Stimulated activated CD8-positive, alpha-beta memory T cell treated with anti-CD3 and anti-CD28 coated beads, Interleukin-2, amount 100 ng/mL, for 48 hours (primary cell): ENCODE results near the gene TTC7B.

Experiments used
- DNase-seq, 2 donors: peaks; one replicate each; pipeline ENCODE4 v3.0.0-alpha.2; 2020; ENCODE audit warnings: low read depth in 2 of 2

Gene TTC7B

DNA sequence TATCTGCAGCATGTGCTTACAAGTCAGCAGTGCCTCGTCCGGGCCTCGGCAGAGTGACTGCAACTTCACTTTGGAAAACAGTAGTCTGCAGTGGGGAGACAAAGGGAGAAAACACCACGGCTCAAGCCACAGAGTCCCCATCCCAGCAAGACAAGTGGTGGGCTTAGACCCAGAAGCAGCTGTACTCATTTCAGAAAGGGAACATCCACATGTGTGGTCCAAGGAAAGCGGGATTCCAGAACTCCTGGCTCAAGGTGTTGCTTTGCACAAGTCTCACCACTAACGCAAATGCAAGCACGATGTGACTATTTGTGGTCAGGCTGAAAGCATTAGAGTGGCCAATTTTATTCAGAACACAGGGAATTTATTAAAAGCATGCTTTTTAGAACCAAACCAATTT, 198.3 kb downstream of the TTC7B start:
- DNase-seq = no peak

DNA sequence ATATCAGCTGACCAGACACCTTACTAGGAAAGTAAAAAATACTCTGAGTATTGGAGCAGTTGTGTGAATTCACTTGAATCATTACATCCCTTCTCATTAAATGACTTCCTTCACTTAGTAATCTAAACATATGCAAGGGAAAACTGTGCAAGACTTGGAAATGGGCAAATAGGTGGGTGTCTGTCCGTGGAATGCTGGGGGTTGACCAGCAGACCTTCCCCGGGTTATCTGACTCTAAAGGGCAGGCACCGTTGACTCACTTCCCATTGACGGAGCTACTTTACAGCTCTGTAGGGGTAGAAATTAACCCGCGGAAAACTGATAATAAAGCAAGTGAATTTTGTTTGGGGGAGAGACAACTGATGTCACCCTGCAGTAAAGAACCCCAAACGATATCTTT, 199.3 kb downstream of the TTC7B start:
- no peak for DNase-seq

DNA sequence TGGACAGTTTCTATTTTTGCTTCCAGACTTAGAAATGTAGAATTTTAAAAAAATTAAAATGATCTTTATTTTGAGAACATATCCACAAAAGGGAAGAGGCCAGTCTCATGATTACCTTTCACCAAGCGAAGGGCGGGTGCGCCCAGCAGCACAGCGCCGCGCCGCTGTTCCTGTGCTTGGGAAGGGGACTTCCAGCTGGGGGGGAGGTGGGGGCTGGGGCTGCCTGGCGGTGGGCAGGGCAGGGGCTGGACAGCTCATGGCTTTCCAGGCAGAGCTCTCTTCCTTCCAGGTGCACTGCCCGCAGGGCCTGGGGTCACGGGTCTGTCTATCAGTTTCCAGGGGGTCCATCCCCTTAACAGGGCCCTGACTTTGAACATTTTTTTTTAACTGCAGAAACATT, 199.9 kb downstream of the TTC7B start:
- DNase-seq = no peak

DNA sequence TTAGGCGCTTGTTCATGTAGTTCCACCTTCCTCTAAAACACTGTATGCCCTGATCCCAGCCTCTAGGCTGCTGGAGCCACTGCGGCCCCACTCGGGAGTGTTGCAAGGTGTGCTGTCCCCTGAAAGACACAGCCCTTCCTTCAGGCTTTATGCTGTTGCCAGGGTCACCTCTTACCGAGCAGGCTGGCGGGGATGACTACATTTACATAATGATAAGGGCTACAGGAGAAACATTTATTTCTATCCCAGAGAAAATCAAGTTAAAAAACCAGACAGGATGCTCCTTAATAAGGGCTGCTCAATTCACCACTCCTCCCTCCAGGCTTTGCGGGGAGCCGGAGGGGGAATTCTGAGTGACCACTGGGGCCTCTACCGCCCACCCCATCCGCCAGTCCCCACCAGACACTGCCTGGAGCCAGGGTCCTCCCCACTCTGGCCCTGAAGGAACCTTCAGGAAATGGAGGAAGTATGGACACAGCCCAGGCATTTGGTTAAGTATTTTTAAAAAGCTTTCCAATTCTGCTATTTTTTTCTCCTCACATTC, 200.6 kb downstream of the TTC7B start:
- no peak for DNase-seq

DNA sequence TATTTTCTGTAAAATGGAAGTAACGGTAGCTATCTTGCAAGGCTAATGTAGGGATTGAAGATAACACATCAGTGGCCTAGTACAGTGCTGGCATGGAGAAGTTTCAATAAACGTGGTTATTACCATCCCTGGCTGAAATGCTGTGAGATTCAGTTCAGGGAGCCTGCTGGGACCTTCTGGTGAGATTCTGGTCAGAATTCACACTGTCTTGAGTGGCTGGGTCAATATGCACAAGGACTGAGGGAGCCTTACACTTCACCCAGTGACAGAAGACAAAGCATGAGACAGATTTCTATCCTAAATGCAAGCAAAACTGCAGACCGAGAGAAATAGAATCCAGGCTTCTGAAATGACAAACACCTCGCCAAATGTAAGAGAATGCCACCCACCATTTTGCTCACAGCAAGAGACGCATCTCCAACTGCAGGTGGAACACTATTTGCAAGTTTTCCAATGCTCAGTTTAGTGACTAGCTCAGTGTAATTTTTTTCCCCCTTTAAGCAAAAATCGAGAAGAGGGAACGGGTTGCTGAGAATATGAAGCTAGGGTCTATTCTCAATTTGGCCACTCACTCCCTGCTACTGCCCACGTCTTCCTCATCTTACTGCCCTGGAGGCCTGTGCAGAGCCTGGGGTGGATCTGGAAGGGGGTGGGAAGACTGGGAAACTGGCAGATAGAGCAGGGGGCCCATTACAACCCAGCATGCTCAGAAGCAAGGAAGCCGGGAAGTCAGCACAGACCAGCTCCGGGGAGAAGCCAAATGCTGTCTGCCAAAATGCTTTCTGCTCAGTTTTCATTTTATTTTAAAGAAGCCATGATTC, 201.3 kb downstream of the TTC7B start:
- DNase-seq = no peak

DNA sequence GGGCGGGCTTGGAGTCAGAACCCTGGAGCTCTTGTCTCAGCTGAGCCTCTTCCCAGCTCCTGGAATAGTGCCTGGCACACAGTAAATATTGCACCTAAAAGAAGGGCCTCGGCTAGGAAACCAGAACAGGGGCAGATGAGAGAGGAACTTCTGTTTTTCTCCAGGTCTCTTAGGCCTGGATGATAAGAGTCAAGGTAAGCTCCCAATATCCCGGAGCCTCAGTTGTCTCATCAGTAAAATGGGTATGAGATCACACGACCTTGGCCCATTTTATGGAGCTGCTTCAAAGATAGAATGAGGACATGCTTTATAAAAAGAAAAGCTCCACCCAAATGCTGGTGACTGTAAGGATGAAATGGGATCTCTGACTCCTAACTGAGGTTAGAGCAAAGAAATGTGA, 202.2 kb downstream of the TTC7B start:
- DNase-seq = no peak

DNA sequence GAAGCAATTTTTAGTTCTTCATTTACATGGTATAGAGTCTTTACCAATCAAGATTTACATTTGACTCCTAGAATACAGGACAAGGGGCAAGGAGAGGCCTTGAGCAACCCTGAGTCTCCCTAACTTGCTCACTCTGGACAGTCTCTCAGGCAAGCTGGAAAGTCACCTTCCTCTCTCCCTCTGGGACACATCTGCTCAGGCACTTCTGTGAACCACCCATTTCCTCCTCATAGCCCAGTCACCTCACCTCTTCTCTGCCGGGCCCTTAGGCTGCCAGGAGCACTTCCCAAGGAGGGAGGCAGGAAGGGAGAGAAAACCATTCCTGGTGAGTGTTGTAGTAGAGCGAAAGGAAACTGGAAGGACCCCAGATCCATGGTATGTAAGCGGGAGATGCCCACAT, 202.8 kb downstream of the TTC7B start:
- DNase-seq = no peak

DNA sequence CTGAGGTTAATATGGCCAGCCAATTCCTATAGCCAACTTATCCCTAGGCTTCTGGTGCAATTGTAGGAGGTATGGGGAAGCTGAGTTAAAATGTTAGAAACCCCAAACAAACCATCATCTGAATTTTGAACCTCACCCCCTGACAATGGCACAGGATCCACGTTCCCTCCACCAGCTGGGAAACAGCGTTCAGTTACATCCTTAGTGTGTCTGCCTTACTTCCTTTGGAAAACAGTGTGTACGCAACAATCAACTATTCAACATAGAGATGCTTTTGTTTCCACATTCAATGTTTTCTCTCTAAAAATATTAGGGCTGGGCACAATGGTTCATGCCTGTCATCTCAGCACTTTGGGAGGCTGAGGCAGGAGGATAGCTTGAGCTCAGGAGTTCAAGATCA, 203.4 kb downstream of the TTC7B start:
- DNase-seq = no peak

DNA sequence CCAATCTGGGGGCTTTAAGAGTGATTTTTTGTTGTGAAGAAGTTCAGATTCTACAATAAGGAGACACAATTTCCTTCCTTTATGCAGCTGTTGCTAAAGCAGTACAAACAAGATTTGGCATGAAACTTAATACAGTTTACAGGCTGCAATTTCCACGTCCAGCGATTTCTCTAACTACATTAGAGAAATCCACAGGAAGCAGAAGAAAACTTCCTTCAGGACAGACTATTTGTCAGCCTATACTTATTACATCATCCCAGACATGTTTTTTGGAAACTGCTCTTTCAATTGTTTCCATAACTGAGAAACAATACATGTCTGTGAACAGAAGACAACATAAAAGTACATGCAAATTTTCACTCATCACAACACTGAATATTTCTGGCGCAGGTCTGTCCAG, 204.3 kb downstream of the TTC7B start:
- no peak for DNase-seq

DNA sequence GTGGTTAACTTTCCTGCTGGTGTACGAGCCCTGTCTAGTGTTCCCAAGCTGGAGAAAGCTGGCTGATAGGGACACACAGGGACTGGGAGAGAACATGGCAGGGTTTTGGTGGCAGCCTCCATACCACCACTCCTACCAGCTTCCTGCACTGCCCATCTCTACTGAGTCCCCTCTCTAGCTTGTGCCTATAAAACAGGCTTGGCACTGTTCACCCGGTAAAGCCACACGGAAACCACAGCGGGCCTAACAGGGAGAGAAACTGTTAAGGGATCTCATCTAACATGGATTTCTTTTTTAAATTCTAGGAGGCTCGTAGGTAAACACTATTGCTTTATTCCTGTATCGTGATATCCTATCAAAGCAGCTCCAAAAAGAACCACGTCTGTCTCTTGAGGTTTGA, 204.7 kb downstream of the TTC7B start:
- no peak for DNase-seq

DNA sequence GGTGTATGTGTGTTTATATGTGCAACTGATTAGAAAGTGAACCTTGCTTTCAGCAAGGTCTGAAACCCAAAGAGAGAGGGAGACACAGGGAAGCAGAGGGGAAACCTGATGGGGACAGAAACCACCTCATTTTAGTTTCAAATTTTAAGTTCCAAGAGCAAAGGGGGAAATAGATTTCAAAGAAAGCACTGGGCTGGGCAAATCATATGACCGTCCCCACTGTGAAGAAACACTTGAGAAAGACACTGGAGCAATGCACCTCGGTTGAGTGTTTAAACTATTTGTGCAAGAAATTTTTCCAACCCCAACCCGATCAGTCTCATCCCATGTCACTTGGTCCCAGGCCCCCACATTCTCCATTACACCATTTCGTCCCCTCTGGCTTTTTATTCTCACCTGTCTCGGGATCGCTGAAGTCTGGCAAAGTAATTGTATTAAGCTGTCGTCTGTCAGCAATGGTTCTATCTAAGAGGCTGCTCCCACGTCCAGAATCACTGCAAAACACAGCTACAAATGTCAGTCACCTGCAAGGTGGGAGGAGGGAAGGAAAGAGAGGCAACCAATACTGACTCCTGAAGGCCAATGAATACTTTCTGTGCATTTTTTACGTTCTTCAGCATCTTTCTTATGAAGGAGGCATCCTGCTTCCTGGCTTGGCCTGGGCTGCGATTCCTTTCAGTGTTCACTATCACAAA, 205.7 kb downstream of the TTC7B start:
- no peak for DNase-seq

DNA sequence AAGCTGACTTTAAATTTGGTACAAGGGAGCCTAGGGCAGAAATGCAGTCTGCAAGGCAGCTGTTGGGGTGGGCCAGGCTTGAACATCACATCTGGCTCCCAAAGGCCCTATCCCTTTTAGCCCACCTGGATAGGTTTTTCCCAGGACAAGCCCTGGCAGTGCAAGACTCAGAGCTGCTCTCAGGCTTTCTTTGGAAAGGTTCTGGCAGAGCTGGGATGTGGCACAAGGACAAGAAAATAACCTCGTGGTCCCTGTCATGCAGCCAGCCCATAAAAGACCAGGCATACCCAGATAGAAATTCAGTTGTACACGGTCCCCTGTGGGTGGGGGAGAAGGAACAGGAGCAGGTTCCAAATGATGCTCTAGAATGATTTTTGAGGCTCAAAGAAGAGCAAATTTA, 206.9 kb downstream of the TTC7B start:
- DNase-seq = no peak

DNA sequence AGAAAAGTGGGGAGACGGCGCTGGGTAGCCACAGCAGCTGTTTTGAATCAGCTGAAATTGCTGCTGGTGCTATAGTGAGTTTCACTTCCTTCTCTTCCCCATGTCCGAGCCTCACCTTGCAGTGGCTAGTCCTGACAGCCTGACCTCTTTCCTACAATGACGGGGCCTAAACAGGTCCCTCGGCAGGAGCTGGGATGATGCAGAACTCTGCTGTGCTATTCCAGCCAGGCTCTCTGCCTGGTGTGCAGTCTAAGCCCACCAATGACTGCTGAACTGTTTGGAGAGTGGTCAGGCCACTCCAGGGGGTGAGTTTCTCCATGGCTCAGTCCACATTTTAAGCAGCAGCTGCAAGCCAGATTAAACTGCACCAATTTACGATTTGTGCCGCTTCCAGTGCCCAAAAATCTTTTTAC, 207.3 kb downstream of the TTC7B start:
- DNase-seq = no peak

DNA sequence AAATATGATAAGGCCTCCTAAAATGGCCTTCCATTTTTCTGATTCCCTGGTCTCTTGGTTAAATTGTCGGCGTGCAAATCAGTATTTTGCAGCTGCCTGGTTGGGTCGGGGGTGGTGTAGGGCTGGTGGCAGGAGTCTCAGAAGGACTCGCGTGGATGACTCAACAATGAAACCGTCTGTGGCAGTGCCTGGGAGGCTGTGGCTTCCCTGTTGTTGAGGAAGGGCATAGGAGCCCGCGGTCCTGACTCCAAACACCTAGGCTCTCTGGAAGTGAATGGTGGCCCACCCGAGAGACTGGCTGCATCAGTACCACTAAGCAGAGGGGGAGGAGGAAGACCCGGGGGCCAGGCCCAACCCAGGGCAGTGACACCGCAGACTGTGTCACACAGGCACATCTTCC, 207.9 kb downstream of the TTC7B start:
- DNase-seq = no peak

DNA sequence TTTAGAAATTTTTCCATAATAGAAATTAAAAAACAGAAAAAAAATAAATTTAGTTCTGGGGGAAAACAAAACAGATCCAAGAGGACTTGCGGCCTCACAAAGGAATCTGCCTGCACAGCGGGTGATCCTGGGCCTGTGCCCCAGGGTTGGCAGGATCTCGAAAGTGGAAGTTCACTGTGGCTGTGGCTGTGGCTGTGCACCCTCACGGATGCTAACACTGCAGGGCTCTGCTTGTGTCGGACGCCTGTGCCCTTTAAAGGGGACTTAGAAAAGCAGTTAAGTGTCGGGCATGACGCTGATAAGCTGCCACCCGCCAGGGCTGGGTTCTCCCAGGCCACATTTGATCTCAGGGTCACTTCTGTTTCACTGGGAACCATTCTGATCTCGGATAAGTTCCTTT, 209.1 kb downstream of the TTC7B start:
- DNase-seq = no peak

DNA sequence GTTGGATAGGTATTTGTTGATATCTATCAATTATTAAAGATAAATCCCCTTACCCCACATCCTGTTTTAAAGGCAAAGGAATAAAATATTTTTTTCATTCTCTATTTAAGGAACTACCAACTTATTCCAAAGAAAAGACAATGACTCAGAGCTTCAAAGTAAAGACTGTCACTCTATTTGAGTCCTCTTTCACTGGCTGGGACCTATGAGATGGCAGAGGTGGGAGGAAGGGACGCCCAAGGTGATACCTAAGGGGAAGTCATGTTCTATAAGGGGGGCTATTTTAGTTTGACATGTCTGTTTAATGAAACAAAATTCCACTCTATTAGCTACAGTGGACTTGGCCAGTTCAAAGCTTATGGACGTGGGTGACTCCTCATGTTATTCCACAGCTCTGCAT, 209.8 kb downstream of the TTC7B start:
- DNase-seq = no peak

DNA sequence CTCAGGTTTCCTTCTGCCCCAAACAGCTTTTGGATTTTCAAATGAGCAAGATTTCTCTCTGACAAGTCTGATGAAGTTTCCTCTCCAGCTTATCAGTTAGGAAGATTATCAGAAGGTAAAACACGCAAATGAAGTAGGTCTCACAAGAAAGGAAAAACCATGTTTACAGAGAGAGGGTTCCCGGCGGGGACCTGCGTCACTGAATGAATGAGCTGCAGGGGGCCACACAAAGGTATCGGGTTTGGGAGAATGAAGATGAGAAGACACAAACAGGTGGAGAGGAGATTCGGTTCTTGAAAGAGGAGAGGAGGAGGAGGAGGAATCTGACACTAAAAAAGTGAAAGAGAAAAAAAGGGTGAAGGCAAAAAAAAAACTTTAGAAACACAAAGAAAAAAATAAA, 210.8 kb downstream of the TTC7B start:
- DNase-seq = no peak

DNA sequence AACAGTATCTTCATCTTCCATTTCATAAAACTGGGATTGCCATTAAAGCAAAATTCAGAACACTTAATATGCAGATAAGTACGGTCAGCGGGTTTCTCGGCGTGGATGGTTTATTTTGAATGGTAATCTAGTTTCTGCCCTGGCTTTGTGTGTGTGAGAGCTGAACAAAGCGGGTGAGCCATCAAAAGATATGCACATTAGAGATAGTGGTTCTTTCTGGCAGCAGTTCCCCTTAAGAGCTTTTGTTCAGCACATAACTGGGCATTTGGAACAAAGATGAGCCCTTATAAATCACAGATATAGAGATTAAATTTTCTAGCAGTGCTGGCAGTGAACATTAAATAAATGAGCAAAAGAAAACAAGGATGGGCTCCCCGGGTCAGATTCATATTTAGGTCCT, 211.9 kb downstream of the TTC7B start:
- DNase-seq = no peak

DNA sequence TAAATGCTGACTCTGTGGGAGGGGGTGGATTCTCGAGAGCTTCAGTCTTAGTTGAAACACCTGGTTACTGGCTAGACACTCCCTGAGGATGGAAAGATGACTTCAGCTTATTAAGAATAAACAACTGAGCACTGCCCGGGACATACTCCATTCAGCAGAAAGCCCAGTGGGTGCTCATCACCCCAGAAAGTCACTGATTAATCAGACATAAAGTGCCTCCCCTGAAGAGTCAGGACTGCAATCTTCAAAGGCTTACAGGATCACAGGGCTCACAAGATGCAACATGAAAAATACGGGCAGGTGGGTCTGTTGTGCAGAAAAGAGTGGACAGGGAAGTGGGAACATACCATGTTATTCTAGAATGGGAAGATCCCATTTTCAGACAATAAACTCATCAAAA, 212.4 kb downstream of the TTC7B start:
- DNase-seq = no peak

DNA sequence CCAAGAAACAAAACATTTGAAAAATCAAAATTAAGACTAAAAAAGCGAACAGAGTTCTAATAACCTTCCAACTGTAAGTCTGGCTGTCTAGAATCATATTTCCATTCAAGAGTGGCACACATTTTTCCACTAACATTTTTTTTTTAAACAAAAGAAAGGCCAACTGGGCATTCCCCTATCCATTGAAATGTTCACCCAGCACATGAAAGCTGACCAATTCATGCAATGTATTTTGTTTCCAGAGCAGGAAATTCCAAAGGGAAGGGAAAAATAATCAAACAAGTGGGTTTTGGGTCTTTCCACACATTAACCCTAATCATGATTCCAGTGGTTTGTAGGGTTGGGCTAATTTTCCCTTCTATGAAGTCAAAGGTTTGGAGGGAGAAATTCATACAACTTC, 212.9 kb downstream of the TTC7B start:
- DNase-seq = no peak

DNA sequence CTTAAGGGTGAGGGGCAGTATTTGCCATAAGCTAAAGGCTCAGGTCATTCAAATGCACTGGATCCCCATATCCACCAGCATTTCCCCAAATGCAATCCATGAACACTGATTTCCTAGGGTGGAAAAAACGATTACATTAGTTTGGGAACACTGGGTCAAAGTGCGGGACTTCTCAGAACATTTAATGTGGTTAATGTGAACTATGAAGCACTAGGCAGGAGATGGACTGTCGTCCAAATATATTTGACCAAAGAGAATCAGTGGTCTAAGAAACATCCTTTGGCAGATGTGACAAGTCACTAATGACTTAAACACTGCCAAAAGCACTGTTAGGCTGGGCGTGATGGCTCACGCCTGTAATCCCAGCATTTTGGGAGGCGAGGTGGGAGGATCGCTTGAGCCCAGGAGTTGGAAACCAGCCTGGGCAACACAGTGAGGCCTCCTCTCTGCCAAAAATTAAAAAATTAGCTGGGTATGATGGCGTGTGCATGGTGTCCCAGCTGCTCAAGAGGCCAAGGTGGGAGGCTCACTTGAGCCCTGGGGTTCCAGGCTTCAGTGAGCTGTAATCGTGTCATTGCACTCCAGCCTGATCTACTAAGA, 214.0 kb downstream of the TTC7B start:
- no peak for DNase-seq

DNA sequence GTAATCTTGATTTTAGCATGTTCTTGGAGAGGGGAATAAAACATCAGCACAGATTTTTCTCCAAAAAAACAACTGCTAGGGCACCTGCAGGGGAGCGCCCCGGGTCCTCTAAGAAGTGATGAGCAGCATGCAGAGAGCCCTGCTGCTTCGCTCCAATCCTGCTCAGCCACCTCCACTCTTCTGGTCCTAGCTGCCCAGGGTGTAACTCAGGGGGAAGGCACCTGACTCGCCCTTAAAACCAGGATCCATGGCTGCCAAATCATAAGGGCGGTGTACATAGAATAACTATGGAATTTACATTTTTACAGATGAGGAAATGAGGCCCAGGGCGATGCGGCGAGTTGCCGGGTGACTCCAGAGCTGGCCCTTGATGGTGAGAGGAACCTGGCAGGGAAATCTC, 214.7 kb downstream of the TTC7B start:
- DNase-seq = no peak

DNA sequence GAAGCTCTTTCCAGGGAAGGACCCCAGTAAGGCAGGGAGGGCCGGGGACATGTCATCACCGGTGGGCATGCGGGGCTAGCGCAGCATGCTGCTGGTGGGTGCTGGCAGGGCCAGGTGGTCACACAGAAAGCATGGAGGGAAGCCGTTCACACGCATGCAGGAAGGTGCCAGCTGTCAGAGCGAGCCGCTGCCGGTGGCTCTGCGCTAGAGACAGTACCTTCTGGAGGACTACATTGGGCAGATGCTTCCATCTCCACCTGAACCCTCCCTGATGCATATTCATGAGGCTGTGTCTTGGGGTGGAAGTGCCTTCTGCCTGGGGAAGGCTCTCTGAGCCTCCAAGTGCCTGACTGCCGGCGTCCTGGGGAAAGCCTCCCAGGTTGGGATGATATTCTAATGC, 215.6 kb downstream of the TTC7B start:
- no peak for DNase-seq
